Measurements from ENCODE around the gene AUTS2. TPM values are rescaled to one million over a fixed set of nuclear protein-coding genes. Genes with fewer than 3 reads are reported as not detected.
"Not testable (repeated sequence)": the region's sequence is repeated elsewhere in the genome, so short reads cannot be mapped to it uniquely, and the experiment has no call there.

The AUTS2 gene
- total RNA-seq, 2 donors from 2014 or later: 0.53 to 2.2 TPM

DNA sequence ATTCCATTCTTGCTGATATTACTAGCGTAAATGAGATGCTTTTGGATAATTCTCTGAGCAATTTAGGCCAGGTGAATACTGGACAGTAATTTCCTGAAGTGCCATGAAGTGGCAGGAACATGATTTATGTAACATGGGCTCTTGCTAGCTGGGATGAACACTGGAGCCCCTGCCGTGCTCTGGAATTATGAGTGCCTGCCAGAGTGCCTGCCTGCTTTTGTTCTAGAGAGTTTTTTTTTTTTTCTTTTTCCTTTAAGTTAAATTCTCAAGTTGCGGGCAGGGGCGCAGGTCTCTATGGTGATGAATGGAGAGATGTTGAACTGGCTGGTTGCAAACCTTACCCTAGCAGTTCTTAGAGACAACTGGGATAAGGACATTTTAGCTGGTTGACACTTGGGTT, 165.9 kb downstream of the AUTS2 start:
- H3K9me3 Mint-ChIP-seq: peaks cover 0 to 12% of the 10 kb centered on the region in 2 donors
- H3K36me3 Mint-ChIP-seq: peaks cover 0 to 11% of the 10 kb centered on the region in 2 donors
- DNase-seq (ENCODE audit: low spot score in 2 of 2) (no peak), ATAC-seq (no peak)
- no peak overlapping the region for H3K27ac Mint-ChIP-seq

DNA sequence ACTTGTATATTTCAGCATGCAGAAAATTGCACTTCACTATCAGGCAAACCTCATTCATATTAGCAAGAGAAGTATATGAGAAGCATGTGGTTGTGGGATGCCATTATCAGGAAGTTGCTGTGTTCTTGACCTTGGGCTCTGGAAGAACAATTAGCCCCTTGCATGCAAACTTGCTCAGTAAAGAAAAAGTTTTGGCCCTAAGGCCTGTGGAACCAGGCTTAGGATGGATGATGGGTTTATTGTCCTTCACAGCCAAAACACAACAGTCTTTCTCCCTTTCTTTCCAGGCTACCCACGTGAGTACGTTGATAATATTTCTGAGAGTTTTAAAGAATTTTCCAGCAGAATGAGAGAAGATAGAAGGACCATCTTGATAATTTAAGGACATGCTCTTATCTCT, 166.4 kb downstream of the AUTS2 start:
- no peak for DNase-seq (ENCODE audit: low spot score in 2 of 2)
- Mint-ChIP-seq H3K9me3 (peaks cover 0 to 12% of the 10 kb centered on the region in 2 donors), H3K27ac (no peak overlapping the region), H3K36me3 (peaks cover 0 to 11% of the 10 kb centered on the region in 2 donors)
- no peak for ATAC-seq

DNA sequence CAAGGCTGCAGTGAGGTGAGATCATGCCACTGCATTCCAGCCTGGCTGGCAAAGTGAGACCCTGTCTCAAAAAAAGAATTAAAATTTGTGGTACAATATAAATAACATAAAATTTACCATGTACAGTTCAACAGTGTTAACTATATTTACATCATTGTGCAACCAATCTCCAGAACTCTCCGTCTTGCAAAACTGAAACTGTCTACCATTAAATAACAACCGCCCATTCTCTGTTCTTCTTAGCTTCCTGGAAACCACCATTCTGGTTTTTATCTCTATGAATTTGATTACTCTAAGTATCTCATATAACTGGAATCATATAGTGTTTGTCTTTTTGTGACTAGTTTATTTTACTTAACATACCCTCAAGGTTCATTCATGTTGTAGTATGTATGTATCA, 167.6 kb downstream of the AUTS2 start:
- no peak overlapping the region for H3K27ac Mint-ChIP-seq

DNA sequence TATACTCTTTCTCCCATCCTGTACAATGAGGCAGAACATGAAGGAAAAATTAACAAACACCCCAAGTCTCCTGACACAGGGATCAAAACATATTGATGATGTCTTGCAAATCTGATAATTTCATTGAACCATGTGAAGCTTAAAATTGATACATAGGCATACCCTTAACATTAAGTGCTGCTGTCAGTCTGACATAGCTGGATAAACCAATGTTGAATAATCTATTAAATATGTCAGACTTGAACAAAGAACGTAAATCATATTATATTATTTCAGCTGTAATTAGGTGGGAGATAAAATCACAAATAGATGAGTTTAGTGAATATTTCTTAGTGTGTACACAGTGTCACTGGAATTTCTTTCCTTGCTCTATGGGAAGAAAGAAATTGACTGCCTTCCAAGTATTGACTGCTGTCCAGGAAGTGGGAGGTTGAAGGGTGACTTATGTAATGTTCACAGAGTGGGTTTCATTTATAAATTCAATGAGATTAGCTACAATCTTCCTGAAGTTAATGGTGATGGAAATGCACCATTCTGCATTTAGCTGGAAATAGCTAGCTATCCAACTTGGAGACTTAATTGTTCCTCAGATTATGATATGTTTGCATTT, 170.8 kb downstream of the AUTS2 start:
- H3K36me3 Mint-ChIP-seq: peaks cover 0 to 11% of the 10 kb centered on the region in 2 donors
- ATAC-seq: no peak

More for the DNA sequence above, 167.6 kb downstream of the AUTS2 start:
- Mint-ChIP-seq H3K36me3 (peaks cover 0 to 11% of the 10 kb centered on the region in 2 donors), H3K9me3 (peaks cover 0 to 12% of the 10 kb centered on the region in 2 donors)
- no peak for ATAC-seq
- no peak for DNase-seq (ENCODE audit: low spot score in 2 of 2)

DNA sequence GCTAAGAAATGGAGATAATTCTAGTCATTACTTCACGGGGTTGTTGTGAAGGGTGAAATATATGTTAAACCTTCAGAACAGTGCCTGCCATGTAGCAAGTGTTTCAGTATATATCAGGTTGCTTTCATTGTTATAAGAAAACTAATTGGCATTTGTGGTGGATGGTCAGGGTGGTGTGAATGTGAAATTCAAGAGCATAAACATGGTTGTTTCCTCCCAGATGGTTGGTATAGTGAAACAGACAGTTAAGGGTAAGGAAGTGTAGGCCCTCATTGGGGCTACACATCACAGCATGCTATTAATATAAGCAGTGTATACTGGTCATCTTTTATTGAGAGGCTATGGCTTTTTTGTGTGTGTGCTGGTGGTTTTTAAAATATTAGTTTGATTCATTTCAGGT, 171.6 kb downstream of the AUTS2 start:
- DNase-seq (ENCODE audit: low spot score in 2 of 2) (no peak), ATAC-seq (no peak)
- H3K9me3 Mint-ChIP-seq: peaks cover 0 to 9% of the 10 kb centered on the region in 2 donors
- no peak overlapping the region for H3K27ac Mint-ChIP-seq
- peaks cover 0 to 11% of the 10 kb centered on the region in 2 donors for H3K36me3 Mint-ChIP-seq

More for the DNA sequence above, 170.8 kb downstream of the AUTS2 start:
- Mint-ChIP-seq H3K9me3 (peaks cover 0 to 12% of the 10 kb centered on the region in 2 donors), H3K27ac (no peak overlapping the region)
- DNase-seq (ENCODE audit: low spot score in 2 of 2): no peak

DNA sequence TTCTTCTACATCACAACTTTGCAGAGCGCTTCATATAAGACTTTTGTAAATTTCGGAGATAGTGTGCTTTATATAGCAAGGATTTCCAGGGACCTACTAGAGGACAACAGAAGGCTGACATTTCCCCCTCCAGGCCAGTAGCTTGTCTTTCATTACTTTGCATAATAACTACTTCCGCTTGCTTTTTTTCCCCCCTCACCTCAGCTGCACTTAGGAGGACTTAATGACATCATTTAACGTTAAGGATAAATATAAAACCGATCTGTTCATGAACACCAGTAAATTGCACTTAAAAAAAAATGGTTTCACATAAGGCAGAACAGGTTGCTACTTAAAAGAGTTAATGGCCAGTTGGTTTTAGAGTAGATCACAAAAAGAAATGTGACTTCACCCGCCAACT, 172.3 kb downstream of the AUTS2 start:
- Mint-ChIP-seq H3K36me3 (peaks cover 0 to 11% of the 10 kb centered on the region in 2 donors), H3K9me3 (peaks cover 0 to 9% of the 10 kb centered on the region in 2 donors), H3K27ac (no peak overlapping the region)
- ATAC-seq (no peak), DNase-seq (ENCODE audit: low spot score in 2 of 2) (no peak)

DNA sequence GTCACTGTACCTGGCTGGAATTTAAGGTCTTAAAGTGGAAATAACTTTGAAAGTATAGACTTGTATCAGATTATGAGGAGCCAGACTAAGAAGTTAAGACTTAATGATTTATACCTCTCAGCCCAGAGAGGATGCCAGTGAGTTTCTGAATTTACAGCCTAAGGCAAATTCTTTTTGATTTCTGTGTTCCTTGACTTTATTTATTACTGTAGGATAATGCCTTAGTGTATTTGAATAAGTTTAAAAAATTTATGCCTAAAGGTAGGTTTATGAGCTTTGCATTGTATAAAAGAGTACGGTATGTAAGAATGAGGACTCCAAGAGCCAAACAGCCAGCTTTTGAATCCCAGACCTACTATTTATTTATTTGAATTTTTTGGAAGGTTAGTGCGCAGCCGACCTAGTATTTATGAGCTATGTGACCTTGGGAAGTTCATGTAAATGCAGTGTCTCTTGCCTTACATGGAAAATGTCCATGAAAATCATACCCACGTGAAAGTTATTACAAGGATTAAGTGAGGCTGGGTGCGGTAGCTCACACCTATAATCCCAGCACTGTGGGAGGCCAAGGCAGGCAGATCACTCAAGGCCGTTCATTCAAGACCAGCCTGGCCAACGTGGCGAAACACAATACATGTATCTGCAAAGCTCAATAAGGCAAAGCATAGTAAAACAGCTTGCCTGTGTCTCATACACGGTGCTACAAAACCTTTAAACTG, 174.6 kb downstream of the AUTS2 start:
- H3K27ac Mint-ChIP-seq: no peak overlapping the region
- H3K36me3 Mint-ChIP-seq: peaks cover 0 to 6% of the 10 kb centered on the region in 2 donors
- ATAC-seq (no peak), DNase-seq (ENCODE audit: low spot score in 2 of 2) (no peak)
- H3K9me3 Mint-ChIP-seq: peaks cover 0 to 5% of the 10 kb centered on the region in 2 donors

DNA sequence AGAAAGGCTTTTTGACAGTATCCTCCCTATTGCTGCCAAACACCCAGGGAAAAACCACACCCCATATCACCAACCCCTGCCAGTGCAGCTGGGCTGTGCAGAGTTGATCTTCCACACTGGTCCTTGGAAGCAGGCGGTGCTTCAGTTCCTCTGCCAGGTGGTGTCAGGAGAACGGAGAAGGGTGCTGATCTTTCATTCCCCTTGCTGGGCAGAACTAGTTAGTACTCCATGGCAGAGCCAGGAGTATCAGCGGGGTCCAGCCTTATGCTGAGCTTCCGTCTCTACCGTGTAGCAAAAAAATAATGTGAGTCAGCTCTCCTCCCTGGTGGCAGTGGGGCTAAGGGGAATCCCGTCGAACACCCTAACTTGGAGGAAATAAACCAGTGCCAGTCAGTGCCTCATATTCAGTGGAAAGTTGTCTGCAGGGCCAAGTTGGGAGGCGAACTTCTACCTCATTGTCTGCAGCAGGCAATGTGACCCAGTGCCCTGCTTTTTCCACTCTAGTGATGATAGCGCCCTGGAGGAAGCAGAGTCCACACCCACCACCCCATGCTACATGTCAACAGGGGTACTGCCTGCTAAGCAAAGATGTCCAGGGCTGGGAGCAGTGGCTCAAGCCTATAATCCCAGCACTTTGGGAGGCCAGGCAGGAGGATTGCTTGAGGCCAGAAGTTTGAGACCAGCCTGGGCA, 175.4 kb downstream of the AUTS2 start:
- ATAC-seq (no peak), DNase-seq (ENCODE audit: low spot score in 2 of 2) (no peak)
- Mint-ChIP-seq H3K36me3 (peaks cover 0 to 1% of the 10 kb centered on the region in 2 donors), H3K9me3 (peaks cover 0 to under 1% of the 10 kb centered on the region in 2 donors), H3K27ac (no peak overlapping the region)

DNA sequence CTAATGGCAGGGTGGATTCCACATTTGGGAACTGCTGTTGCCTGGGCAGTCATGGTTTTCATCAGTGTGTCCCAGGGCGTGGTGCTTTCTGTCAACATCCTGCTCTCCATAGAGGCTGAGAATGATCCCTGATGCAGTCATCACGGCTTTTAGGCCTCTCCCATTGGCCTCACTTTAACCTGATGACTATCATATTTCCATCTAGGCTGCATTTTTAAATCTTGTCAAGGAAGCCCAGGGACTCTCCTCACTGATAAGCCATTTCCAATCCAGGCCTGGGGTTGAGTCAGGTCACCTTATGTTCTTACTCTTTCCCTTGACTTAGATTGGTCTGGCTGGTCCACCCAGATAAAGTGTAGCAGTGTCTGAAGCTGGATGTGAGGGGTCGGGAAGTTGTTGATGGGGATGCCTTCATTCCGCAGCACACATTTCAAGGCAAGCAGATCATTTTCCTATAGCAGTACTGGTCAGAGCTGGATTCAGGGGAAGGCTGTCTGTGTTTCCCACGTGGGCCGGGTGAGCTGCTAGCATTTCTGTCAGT, 177.0 kb downstream of the AUTS2 start:
- Mint-ChIP-seq H3K27ac (no peak overlapping the region), H3K36me3 (no peaks in the 10 kb centered on the region), H3K9me3 (no peaks in the 10 kb centered on the region)
- DNase-seq (ENCODE audit: low spot score in 2 of 2): no peak
- ATAC-seq: no peak

DNA sequence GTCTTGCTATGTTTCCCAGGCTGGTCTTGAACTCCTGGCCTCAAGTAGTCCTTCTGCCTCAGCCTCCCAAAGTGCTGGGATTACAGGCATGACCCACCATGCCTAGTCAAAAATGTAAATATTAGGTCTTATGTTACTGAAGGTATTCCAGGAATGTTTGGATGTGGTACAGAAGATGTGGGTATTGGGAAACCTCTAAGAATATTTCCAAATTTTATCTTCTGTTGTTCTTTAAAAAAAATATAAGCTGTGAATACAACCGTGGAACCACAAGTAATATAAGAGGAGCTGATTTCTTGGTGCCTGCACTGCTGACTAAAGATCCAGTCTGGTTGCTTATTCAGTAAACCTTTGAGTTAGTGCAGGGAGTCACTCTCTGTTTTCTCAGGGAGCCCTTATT, 178.3 kb downstream of the AUTS2 start:
- Mint-ChIP-seq H3K36me3 (no peaks in the 10 kb centered on the region), H3K27ac (no peak overlapping the region), H3K9me3 (no peaks in the 10 kb centered on the region)
- no peak for DNase-seq (ENCODE audit: low spot score in 2 of 2)
- ATAC-seq: no peak

DNA sequence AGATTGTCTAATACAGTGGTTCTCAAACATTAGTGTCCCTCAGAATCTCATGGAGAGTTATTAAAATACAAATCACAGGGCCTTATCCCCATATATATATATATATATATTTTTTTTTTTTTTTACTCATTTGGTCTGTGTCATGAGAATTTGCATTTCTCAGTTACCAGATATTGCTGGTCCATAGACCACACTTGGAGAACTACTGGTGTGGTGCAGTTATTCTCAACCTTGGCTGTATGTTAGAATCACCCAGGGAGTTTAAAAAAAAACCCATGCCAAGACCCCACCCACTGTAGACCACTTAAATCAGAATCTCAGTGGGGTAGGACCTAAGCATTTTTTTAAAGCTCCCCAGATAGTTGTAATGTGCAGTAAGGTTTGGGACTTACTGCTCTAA, 179.9 kb downstream of the AUTS2 start:
- Mint-ChIP-seq H3K9me3 (no peaks in the 10 kb centered on the region), H3K27ac (no peak overlapping the region), H3K36me3 (no peaks in the 10 kb centered on the region)
- DNase-seq (ENCODE audit: low spot score in 2 of 2) (no peak), ATAC-seq (no peak)

DNA sequence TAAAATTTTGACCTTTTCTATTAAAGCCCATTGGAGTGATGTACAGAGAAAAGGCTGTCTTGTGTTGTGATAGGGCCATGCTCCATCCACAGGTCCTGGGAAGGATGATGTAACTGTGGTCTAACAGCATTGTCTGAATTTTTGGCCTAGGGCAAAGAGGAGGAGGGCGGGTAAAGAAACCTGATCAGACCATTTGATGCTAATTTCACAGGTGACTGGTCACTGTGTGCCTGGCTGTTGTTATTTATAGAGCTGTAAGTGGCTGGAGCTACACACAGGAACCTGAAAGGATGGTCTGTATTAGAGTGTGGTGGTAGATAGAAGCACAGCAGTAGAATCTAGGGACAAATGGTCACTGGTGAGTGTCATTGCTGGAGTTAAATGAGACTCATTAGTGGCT, 182.1 kb downstream of the AUTS2 start:
- Mint-ChIP-seq H3K9me3 (no peaks in the 10 kb centered on the region), H3K27ac (no peak overlapping the region)
- no peak for ATAC-seq

DNA sequence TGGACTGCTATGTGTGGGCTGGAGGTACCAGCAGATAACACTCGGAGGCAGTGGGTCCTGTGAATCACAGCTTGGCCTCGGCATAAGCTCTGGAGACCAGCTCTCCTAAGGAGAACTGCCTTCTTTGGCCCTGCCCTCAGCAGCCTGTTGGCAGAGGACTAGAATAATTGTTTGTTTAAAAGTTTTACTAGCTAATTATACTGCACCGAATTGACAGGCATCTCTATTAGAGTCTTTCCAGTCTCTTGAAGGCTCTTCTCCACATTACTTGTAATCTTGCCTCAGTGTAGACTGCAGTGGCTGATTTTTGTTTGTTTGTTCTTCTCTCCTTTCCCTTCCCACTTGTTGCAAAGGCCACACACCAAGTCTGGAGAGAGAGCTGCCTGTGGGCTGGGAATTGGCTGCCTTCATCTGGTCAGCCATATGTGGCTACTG, 183.2 kb downstream of the AUTS2 start:
- ATAC-seq (no peak), DNase-seq (ENCODE audit: low spot score in 2 of 2) (no peak)
- H3K9me3 Mint-ChIP-seq: no peaks in the 10 kb centered on the region
- H3K36me3 Mint-ChIP-seq: no peaks in the 10 kb centered on the region
- H3K27ac Mint-ChIP-seq: no peak overlapping the region

More for the DNA sequence above, 182.1 kb downstream of the AUTS2 start:
- no peaks in the 10 kb centered on the region for H3K36me3 Mint-ChIP-seq
- DNase-seq (ENCODE audit: low spot score in 2 of 2): no peak

DNA sequence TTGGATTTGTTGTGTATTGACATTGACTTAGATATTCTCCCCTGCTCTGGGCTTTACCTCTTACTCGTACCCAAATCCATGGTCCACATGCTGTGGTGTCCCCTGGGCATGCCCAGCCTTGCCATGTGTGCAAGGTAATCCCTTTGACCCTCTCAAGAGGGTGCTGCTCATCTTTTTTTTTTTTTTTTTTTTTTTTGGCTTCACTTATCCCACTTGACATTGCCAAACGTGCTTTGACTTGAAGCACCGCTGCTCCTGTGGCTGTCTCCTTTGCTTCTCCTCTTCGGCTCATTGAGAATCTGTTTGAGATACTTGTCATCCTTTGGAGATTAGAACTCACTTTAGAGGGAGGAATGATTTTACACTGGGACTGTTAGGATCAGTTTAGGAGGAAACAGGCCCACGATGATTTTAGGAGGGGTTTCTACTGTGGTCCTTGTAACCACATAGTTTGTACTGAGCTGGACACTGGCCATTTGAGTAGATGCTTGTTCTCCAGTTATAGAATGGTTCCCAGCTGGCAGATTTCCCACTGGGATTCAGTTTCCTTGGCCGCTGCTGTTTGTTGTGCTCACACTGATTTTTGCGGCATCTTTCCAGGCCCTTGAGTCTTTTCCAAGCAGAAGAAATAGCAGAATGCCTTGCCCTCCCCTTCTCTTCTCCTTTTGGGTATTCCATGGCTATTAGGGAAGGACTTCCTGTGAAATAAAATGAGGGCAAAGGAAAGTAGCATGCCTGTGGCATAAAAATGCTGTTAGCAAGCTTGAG, 184.8 kb downstream of the AUTS2 start:
- Mint-ChIP-seq H3K9me3 (peaks cover 0 to 4% of the 10 kb centered on the region in 2 donors), H3K36me3 (no peaks in the 10 kb centered on the region), H3K27ac (no peak overlapping the region)
- ATAC-seq (no peak), DNase-seq (ENCODE audit: low spot score in 2 of 2) (no peak)

DNA sequence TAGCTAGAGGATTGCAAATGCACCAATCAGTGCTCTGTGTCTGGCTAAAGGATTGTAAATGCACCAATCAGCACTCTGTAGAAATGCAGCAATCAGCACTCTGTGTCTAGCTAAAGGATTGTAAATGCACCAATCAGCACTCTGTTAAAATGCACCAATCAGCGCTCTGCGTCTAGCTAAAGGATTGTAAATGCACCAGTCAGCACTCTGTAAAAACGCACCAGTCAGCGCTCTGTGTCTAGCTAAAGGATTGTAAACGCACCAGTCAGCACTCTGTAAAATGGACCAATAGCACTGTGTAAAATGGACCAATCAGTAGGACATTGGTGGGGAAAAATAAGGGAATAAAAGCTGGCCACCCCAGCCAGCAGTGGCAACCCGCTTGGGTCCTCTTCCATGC, 187.9 kb downstream of the AUTS2 start:
- not testable (repeated sequence) for DNase-seq (ENCODE audit: low spot score in 2 of 2); H3K27ac Mint-ChIP-seq; ATAC-seq; H3K9me3 Mint-ChIP-seq; H3K36me3 Mint-ChIP-seq

DNA sequence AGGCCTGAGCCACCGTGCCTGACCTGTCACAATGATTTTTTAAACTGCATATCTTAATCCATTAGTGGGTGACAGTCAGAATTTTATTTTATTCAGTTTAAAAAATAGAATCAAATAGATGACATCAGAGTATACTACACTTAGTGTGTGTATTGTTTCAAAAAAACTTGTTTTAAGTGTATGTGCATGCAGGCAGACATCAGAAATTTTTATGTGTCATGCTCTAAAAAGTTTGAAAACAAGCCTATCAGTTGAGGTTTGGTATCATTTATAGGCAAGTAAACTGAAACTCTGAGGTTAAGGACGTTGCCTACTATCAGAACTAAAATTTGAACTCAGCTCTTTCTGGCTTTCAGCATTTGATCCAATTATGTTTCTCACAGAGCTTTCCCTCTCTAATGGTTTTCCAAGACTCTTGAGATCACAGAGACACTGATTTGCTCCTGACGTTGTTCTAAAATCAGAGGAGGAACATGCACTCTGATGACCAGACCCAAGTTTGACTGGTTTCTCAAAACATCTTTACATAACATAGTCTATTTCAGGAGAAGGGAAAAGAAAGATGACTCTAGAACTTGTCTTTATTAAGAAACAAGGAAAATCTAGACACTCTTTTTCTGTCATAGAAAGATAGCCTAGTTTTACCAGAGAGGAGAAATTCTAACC, 188.6 kb downstream of the AUTS2 start:
- Mint-ChIP-seq H3K9me3 (peaks cover 0 to 4% of the 10 kb centered on the region in 2 donors), H3K27ac (no peak overlapping the region), H3K36me3 (no peaks in the 10 kb centered on the region)
- no peak for DNase-seq (ENCODE audit: low spot score in 2 of 2)
- no peak for ATAC-seq

Measured in activated naive CD4-positive, alpha-beta T cell treated with anti-CD3 and anti-CD28 coated beads, Interleukin-2, amount 50 U/mL, for 72 hours (primary cell).